Keratinocyte (primary cell): ENCODE measurements around the gene TTC22. TPM values are rescaled to one million over a fixed set of nuclear protein-coding genes. Genes with fewer than 3 reads are reported as not detected.

Experiments used
- polyA plus RNA-seq, 5 experiments: library from polyadenylated mRNA; depleted of rRNA in 3 of 5; stranded (reverse) in 3 of 5; stranded (forward) in 1 of 5; unstranded in 1 of 5; fragments of >200 nt; gene quantifications; 1 replicate in 1 of 5; 2 replicates in 3 of 5; 3 replicates in 1 of 5; pipeline versions ENCODE4 v1.2.1 to v1.2.3, GENCODE V29; 2011 to 2012; ENCODE audit warnings: missing spikeins in 2 of 5, low read depth in 1 of 5, low replicate concordance in 1 of 5

Gene TTC22
- polyA plus RNA-seq, 1 donor (not counting 4 experiments of a cell fraction or from before 2014, with no cell fraction given), result 5.1 TPM

Other genes with a start within 250 kb of the TTC22 start
- 0.07 to 0.10 TPM (median 0.07 TPM) in 3 replicates for gene FAM151A, start 177.8 kb downstream of the TTC22 start, polyA plus RNA-seq
- gene MROH7, start 159.5 kb downstream of the TTC22 start, polyA plus RNA-seq, result 0.05 to 0.12 TPM in 2 of 3 replicates, not detected in the other
- 33.6 to 40.3 TPM (median 37.2 TPM) in 3 replicates for gene TTC4, start 85.5 kb downstream of the TTC22 start, polyA plus RNA-seq
- gene PARS2, start 36.8 kb downstream of the TTC22 start, polyA plus RNA-seq, result 2.7 to 4.3 TPM (median 3.0 TPM) in 3 replicates
- gene DHCR24, start 85.9 kb upstream of the TTC22 start, polyA plus RNA-seq, result 363 to 515 TPM (median 434 TPM) in 3 replicates
- gene TMEM61, start 179.3 kb upstream of the TTC22 start, polyA plus RNA-seq, result 0.49 to 1.1 TPM (median 1.0 TPM) in 3 replicates
- not detected in 3 replicates for gene BSND, start 197.6 kb upstream of the TTC22 start, polyA plus RNA-seq
- 56.0 to 86.2 TPM (median 61.7 TPM) in 3 replicates for gene PCSK9, start 238.2 kb upstream of the TTC22 start, polyA plus RNA-seq